ENCODE data around the gene RASGRF2.
"Not testable (repeated sequence)": the region's sequence is repeated elsewhere in the genome, so short reads cannot be mapped to it uniquely, and the experiment has no call there.

The RASGRF2 gene

GRCh38 chr5:81269751-81270393, 309.7 kb downstream of the RASGRF2 start:
- H3K4me3 ChIP-seq (replicated peaks; ENCODE audit: low read depth, low read length), result no peak overlapping the region
- H3K27me3 ChIP-seq (replicated peaks; ENCODE audit: control insufficient read depth, insufficient read depth, low read length), result no peaks in the 10 kb centered on the region
- TF ChIP-seq CTCF (IDR thresholded peaks at IDR 0.05; ENCODE audit: insufficient read depth, low read length, poor library complexity, severe bottlenecking), result no peak
- no peak for DNase-seq (ENCODE audit: extremely low read depth, insufficient read length)
- no peaks in the 10 kb centered on the region for H3K36me3 ChIP-seq (ENCODE audit: control insufficient read depth, insufficient read depth, low read length)

- H3K27me3 ChIP-seq (replicated peaks; ENCODE audit: control insufficient read depth, insufficient read depth, low read length); DNase-seq (ENCODE audit: extremely low read depth, insufficient read length); H3K4me3 ChIP-seq (replicated peaks; ENCODE audit: low read depth, low read length); H3K36me3 ChIP-seq (ENCODE audit: control insufficient read depth, insufficient read depth, low read length): not testable (repeated sequence)
These were observed 310.3 kb downstream of the RASGRF2 start for GRCh38 chr5:81270394-81271027.
